ENCODE data around the gene SVEP1. TPM values are rescaled to one million over a fixed set of nuclear protein-coding genes. Genes with fewer than 3 reads are reported as not detected.

Gene SVEP1
- total and polyA plus RNA-seq, 2 donors from 2014 or later: 1.1 to 19.3 TPM

- no peaks in the 10 kb centered on the region for H3K4me1 ChIP-seq (ENCODE audit: control insufficient read depth in 2 of 3, insufficient read depth in 2 of 3, low read depth in 1 of 3, low read length in 3 of 3)
- no peak for DNase-seq
- FAIRE-seq: no peak
- TF ChIP-seq CTCF (IDR thresholded peaks at IDR 0.05; ENCODE audit: borderline replicate concordance, extremely low read depth, insufficient read depth): no peak
- H3K9ac ChIP-seq (ENCODE audit: low read length in 3 of 3): no peak overlapping the region
- no peaks in the 10 kb centered on the region for H3K27me3 ChIP-seq (ENCODE audit: control insufficient read depth, insufficient read depth, low read length)
- H3K27ac ChIP-seq (ENCODE audit: low read depth in 2 of 2, low read length in 2 of 2): no peak overlapping the region
- intact Hi-C loops (cut with DNase I): no loop called here
- no peaks in the 10 kb centered on the region for H3K9me3 ChIP-seq (ENCODE audit: control insufficient read depth in 2 of 3, insufficient read depth in 1 of 3, low read length in 3 of 3)
- H3K4me3 ChIP-seq (ENCODE audit: low read length in 3 of 3): no peak overlapping the region
- H3K36me3 ChIP-seq (ENCODE audit: control insufficient read depth in 2 of 3, insufficient read depth in 3 of 3, low read length in 3 of 3): no peaks in the 10 kb centered on the region
Measured at GRCh38 chr9:110351009-110351467, 228.5 kb downstream of the SVEP1 start.

GRCh38 chr9:110346325-110346724, 233.2 kb downstream of the SVEP1 start:
- no peak for TF ChIP-seq CTCF (IDR thresholded peaks at IDR 0.05; ENCODE audit: borderline replicate concordance, extremely low read depth, insufficient read depth)
- Histone ChIP-seq H3K4me1 (ENCODE audit: control insufficient read depth in 2 of 3, insufficient read depth in 2 of 3, low read depth in 1 of 3, low read length in 3 of 3) (no peaks in the 10 kb centered on the region), H3K4me3 (ENCODE audit: low read length in 3 of 3) (no peak overlapping the region), H3K27me3 (ENCODE audit: control insufficient read depth, insufficient read depth, low read length) (no peaks in the 10 kb centered on the region), H3K9ac (ENCODE audit: low read length in 3 of 3) (no peak overlapping the region), H3K27ac (ENCODE audit: low read depth in 2 of 2, low read length in 2 of 2) (no peak overlapping the region), H3K36me3 (ENCODE audit: control insufficient read depth in 2 of 3, insufficient read depth in 3 of 3, low read length in 3 of 3) (no peaks in the 10 kb centered on the region), H3K9me3 (ENCODE audit: control insufficient read depth in 2 of 3, insufficient read depth in 1 of 3, low read length in 3 of 3) (no peaks in the 10 kb centered on the region)
- FAIRE-seq (no peak), DNase-seq (no peak)
- intact Hi-C loops (cut with DNase I): no loop called here

- intact Hi-C loops (cut with DNase I): no loop called here
- TF ChIP-seq CTCF (IDR thresholded peaks at IDR 0.05; ENCODE audit: borderline replicate concordance, extremely low read depth, insufficient read depth): no peak
- DNase-seq (no peak), FAIRE-seq (no peak)
- no peaks in the 10 kb centered on the region for H3K4me1 ChIP-seq (ENCODE audit: control insufficient read depth in 2 of 3, insufficient read depth in 2 of 3, low read depth in 1 of 3, low read length in 3 of 3)
- no peaks in the 10 kb centered on the region for H3K27me3 ChIP-seq (ENCODE audit: control insufficient read depth, insufficient read depth, low read length)
- H3K36me3 ChIP-seq (ENCODE audit: control insufficient read depth in 2 of 3, insufficient read depth in 3 of 3, low read length in 3 of 3): no peaks in the 10 kb centered on the region
- H3K9me3 ChIP-seq (ENCODE audit: control insufficient read depth in 2 of 3, insufficient read depth in 1 of 3, low read length in 3 of 3): no peaks in the 10 kb centered on the region
- H3K4me3 ChIP-seq (ENCODE audit: low read length in 3 of 3): no peak overlapping the region
- no peak overlapping the region for H3K9ac ChIP-seq (ENCODE audit: low read length in 3 of 3)
- no peak overlapping the region for H3K27ac ChIP-seq (ENCODE audit: low read depth in 2 of 2, low read length in 2 of 2)
Measured at GRCh38 chr9:110344821-110345220, 234.7 kb downstream of the SVEP1 start.

GRCh38 chr9:110343551-110343950, 236.0 kb downstream of the SVEP1 start:
- H3K36me3 ChIP-seq (ENCODE audit: control insufficient read depth in 2 of 3, insufficient read depth in 3 of 3, low read length in 3 of 3): no peaks in the 10 kb centered on the region
- no peak overlapping the region for H3K9ac ChIP-seq (ENCODE audit: low read length in 3 of 3)
- H3K27ac ChIP-seq (ENCODE audit: low read depth in 2 of 2, low read length in 2 of 2): no peak overlapping the region
- intact Hi-C loops (cut with DNase I): no loop called here
- no peak for TF ChIP-seq CTCF (IDR thresholded peaks at IDR 0.05; ENCODE audit: borderline replicate concordance, extremely low read depth, insufficient read depth)
- DNase-seq (no peak), FAIRE-seq (no peak)
- H3K4me1 ChIP-seq (ENCODE audit: control insufficient read depth in 2 of 3, insufficient read depth in 2 of 3, low read depth in 1 of 3, low read length in 3 of 3): no peaks in the 10 kb centered on the region
- no peaks in the 10 kb centered on the region for H3K9me3 ChIP-seq (ENCODE audit: control insufficient read depth in 2 of 3, insufficient read depth in 1 of 3, low read length in 3 of 3)
- no peak overlapping the region for H3K4me3 ChIP-seq (ENCODE audit: low read length in 3 of 3)
- H3K27me3 ChIP-seq (ENCODE audit: control insufficient read depth, insufficient read depth, low read length): no peaks in the 10 kb centered on the region

Measured in kidney (tissue), 14 donors.